Kidney epithelial cell (primary cell): Measurements from ENCODE around the gene ERP44. TPM values are rescaled to one million over a fixed set of nuclear protein-coding genes. Genes with fewer than 3 reads are reported as not detected.

Source experiments
- DNase-seq: peaks from one replicate; pipeline ENCODE4 v3.0.0-alpha.2; 2010; ENCODE audit warnings: low read depth
- H3K27me3 ChIP-seq: 2 replicates; pipeline ENCODE4 v1.6.0; 2011; ENCODE audit warnings: low read length; ENCODE audit not compliant: control insufficient read depth, insufficient read depth
- H3K36me3 ChIP-seq: 2 replicates; pipeline ENCODE4 v1.5.1; 2011; ENCODE audit warnings: low read length; ENCODE audit not compliant: control insufficient read depth, insufficient read depth
- H3K4me3 ChIP-seq: 2 replicates; pipeline ENCODE4 v1.5.1; 2011; ENCODE audit warnings: low read depth, mild to moderate bottlenecking, control low read depth, low read length
- total RNA-seq: library from RNA; depleted of rRNA; stranded (reverse); fragments of >200 nt; gene quantifications from 2 replicates; pipeline ENCODE4 v1.2.3, GENCODE V29; 2015
- TF ChIP-seq, protein P1 (sequence below): IDR thresholded peaks from 2 replicates; pipeline ENCODE4 v1.5.1; 2011; ENCODE audit warnings: mild to moderate bottlenecking, moderate library complexity, low read length, control low read depth, inconsistent platforms; ENCODE audit not compliant: insufficient read depth, poor library complexity, severe bottlenecking

Gene ERP44
- total RNA-seq, 1 donor from 2014 or later: 22.3 TPM

DNA sequence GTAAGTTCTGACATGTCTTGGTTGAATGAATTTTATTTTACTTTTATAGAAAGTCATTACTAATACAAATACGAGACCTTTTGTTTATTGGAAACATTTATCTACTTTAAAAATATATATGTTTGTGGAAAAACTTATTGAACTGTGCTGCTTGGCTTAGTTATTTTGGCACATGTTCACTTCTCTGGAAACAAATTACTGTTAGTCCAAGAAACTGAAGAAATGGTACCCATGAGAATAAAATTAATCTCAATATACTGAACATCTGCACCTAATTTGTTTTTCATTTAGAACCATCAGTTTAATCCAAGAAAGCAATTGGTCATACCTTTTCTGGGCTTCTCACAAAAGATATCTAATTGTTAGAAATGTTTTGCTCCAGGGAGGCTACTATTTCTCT is 32.4 kb upstream of the ERP44 start:
- H3K36me3 ChIP-seq: no peaks in the 10 kb centered on the region
- TF ChIP-seq, protein P1, sequence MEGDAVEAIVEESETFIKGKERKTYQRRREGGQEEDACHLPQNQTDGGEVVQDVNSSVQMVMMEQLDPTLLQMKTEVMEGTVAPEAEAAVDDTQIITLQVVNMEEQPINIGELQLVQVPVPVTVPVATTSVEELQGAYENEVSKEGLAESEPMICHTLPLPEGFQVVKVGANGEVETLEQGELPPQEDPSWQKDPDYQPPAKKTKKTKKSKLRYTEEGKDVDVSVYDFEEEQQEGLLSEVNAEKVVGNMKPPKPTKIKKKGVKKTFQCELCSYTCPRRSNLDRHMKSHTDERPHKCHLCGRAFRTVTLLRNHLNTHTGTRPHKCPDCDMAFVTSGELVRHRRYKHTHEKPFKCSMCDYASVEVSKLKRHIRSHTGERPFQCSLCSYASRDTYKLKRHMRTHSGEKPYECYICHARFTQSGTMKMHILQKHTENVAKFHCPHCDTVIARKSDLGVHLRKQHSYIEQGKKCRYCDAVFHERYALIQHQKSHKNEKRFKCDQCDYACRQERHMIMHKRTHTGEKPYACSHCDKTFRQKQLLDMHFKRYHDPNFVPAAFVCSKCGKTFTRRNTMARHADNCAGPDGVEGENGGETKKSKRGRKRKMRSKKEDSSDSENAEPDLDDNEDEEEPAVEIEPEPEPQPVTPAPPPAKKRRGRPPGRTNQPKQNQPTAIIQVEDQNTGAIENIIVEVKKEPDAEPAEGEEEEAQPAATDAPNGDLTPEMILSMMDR: no peak
- no peak for DNase-seq
- no peak overlapping the region for H3K4me3 ChIP-seq
- no peaks in the 10 kb centered on the region for H3K27me3 ChIP-seq

DNA sequence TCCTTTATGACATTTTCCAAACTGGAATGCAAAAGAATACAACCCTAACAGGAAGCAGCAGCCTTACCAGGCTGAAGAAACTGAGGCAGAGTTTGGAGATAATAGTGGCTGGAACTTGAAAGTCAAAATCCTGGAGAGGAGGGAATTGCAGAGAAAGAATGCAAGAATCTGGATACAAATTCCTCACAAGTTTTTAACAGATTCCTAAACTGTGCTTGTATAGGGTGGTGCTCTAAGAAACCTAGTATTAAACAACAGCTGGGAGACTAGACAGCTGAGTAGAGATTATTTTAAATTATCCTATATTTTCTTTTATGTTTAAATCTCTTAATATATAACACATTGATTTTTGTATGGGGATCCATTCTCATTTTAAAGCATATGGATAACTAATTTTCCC is 31.0 kb upstream of the ERP44 start:
- Histone ChIP-seq H3K4me3 (no peak overlapping the region), H3K27me3 (no peaks in the 10 kb centered on the region), H3K36me3 (no peaks in the 10 kb centered on the region)
- TF ChIP-seq, protein P1: no peak
- no peak for DNase-seq

DNA sequence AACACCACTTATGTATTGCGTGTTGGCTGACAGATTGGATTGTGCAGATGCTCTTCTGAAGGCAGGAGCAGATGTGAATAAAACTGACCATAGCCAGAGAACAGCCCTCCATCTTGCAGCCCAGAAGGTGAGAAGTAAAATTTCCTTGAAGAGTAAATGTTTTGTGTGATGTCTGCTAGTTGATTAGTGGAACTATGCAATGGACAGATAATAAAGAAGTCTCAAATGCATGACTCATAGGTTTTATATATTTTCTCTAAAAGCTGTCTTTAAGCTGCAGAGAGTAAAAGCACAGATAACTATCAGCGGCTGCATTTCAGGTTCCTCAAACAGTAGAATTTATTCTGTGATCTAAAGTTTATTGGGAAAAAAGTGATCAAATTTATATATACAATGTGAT is 27.6 kb upstream of the ERP44 start:
- Histone ChIP-seq H3K27me3 (no peaks in the 10 kb centered on the region), H3K36me3 (no peaks in the 10 kb centered on the region), H3K4me3 (no peak overlapping the region)
- TF ChIP-seq, protein P1: no peak
- DNase-seq: no peak

DNA sequence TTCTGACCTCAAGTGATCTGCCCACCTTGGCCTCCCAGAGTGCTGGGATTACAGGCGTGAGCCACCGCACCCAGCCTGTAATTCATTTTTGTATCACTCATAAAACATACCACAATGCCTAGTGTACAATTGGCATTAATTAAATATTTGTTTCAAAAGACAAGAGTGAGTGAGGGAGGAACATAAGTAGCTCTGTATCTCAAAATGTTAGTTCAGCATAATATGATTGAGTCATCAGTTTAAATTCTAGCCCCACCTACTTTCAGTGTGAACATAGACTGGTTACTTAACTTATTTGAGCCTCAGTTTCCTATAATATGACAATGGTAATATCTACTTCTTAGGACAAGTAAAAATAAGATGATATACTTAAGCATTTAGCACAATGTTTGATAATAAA is 27.1 kb upstream of the ERP44 start:
- H3K27me3 ChIP-seq: no peaks in the 10 kb centered on the region
- no peak for DNase-seq
- TF ChIP-seq, protein P1: no peak
- no peak overlapping the region for H3K4me3 ChIP-seq
- H3K36me3 ChIP-seq: no peaks in the 10 kb centered on the region

DNA sequence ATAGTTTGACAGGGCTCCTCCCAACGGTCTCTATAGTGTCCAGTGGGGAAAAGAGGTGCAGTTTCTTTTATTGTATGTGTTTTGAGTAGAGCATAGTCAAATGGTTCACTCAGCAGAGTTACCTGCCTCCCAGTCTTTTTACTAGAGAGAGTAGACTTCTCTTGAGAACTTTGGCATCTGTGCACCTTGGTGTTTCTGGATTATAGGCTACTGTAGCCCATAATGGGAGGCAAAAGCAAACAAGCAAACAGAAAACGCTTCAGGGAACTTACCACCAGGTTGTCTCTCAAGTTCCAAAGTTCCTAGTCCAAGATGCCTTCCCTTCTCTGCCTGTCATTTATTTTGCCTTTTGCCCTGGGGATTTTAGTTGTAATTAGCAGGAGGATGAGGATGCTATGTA is 26.4 kb upstream of the ERP44 start:
- Histone ChIP-seq H3K36me3 (no peaks in the 10 kb centered on the region), H3K4me3 (no peak overlapping the region), H3K27me3 (no peaks in the 10 kb centered on the region)
- TF ChIP-seq, protein P1: no peak
- DNase-seq: no peak

DNA sequence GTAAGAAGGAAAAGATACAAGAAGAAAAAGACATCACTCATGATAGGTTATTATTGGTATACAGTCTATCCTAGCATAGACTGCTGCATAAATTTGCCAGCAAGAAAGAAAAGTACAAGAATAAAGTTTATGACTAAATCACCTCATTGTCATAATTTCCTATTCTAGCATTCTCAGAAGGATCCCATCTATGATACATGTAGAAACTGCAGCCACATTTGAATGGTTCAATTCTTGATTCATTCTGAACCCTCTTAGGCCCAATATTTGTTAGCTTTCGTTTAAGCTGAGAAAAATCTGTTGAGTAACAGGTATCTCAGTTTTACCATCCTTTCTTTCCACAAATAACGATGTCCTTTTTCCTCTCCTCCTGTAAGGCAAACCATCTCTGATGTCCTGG is 21.5 kb upstream of the ERP44 start:
- no peak overlapping the region for H3K4me3 ChIP-seq
- DNase-seq: no peak
- no peaks in the 10 kb centered on the region for H3K36me3 ChIP-seq
- H3K27me3 ChIP-seq: no peaks in the 10 kb centered on the region
- TF ChIP-seq, protein P1: no peak
